GM18505 (cell line): ENCODE measurements around the gene PRKCSH.
A peak's percentile ranks its signal among the peaks of the same experiment; 100 is the strongest.
"Not testable (repeated sequence)": the region's sequence is repeated elsewhere in the genome, so short reads cannot be mapped to it uniquely, and the experiment has no call there.

Source experiments
- ATAC-seq: cut with Tn5 transposase; IDR thresholded peaks from one replicate; pipeline ENCODE4 v1.9.1; 2021; ENCODE audit not compliant: unreplicated experiment
- POLR2A ChIP-seq: IDR thresholded peaks from 4 replicates; pipeline ENCODE4 v1.6.1; 2011; ENCODE audit warnings: borderline replicate concordance; ENCODE audit not compliant: insufficient read depth, insufficient read length; ENCODE audit errors: extremely low read depth

Gene PRKCSH

DNA sequence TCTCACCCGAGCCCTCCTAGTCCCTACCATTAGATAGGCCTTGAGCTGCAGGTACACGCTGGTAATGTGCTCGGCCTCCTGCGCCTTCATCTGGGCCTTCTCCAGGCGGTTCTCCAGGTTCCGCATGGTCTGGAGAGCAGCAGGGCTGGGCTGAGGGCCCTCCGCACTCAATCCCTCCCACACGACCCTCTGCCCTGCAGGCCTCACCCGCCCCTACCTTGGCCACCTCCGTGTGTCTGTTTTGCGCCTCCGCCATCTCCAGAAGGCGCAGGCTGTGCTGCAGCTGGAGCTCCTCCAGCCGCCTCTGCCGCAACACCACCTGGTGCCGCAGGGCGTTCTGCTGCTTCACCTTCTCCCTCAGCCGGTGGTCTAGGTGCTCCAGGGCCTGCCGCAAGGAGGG is 8.8 kb upstream of the PRKCSH start:
- no peak for TF ChIP-seq POLR2A
- ATAC-seq: no peak

DNA sequence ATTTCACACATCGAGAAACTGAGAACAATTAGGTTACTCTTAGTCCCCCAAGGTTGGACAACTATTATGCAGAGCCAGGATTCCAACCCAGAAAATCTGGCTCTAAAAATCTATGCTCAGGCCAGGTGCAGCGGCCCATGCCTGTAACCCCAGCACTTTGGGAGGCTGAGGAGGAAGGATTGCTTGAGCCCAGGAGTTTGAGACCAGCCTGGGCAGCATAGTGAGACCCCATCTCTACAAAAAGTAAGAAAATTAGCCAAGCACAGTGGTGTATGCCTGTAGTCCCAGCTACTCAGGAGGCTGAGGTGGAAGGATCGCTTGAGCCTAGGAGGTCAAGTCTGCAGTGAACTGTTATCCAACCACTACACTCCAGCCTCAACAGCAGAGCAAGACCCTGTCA is 1.9 kb upstream of the PRKCSH start:
- not testable (repeated sequence) for ATAC-seq

DNA sequence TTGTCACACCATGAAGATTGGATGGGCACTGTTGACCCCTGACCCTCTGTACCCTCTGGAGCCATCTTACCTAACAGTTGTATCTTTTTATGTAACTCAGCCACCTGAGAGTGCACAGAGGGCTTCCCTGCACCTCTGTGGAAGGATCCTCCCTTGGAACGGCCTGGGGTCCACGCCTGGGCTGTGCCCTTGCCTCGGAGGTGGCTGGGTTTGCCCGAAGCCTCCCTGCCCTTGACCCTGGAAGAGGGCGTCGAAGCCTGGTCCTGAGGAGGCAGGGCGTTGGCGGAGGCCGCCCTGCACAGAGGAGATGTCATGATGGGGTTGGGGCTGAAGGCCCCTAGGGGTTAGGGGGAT is 755 bp upstream of the PRKCSH start:
- peak; percentile 18 for ATAC-seq

DNA sequence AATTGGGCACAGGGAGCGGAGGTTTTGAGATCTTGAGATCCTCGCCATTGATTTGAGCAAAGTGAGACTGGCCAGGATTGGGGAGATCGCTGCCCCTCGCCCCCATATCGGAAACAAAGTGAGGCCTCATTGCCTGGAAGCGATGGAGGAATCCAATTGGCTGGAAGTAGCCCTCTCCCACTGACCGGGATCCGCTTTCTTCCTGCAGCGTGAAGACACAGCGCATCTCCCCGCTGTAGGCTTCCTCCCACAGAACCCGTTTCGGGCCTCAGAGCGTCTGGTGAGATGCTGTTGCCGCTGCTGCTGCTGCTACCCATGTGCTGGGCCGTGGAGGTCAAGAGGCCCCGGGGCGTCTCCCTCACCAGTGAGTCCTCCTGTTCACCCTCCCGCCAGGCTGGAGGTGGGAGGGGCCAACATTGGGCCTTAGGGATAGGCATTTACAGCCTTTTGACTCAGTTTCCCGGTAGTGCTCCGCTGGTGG is 438 bp downstream of the PRKCSH start:
- ATAC-seq: no peak
- TF ChIP-seq POLR2A: no peak

More for the DNA sequence above, 755 bp upstream of the PRKCSH start:
- no peak for TF ChIP-seq POLR2A

DNA sequence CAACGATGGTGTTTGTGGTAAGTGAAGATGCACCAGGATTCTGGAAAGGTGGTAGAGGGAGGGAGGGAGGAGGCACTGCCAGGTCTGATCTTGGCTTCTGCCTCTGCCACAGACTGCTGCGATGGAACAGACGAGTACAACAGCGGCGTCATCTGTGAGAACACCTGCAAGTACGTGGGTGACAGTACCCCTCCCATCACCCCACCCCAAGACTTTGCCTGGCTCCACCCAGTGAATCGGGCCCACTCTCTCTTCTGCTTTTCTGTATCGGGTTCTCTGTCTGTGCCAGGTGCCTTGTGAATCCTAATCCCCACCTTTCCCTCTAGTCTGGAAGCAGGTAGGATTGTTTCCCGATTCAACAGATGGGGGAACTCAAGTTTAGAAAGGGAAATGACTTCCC is 2.5 kb downstream of the PRKCSH start:
- no peak for ATAC-seq
- no peak for TF ChIP-seq POLR2A

DNA sequence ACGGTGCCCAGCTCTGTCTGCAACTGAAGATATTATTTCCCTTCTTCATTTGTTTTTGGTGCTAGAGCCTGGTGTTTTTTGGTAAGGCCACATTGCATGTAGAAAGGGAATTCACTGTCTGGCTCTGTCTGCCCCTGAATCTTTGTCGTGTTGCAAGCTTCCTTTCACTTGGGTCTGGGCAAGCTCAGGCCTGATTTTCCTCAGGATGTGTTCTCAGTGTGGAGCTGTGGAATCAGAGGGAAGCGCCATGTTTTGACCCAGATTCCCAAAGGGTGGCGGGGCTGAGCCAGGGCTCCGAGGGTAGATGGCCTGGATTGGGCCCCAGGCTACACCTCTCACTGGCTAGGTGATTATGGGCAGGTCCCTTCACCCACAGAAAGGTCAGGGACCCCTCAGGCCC is 8.6 kb downstream of the PRKCSH start:
- ATAC-seq: no peak
- TF ChIP-seq POLR2A: no peak

DNA sequence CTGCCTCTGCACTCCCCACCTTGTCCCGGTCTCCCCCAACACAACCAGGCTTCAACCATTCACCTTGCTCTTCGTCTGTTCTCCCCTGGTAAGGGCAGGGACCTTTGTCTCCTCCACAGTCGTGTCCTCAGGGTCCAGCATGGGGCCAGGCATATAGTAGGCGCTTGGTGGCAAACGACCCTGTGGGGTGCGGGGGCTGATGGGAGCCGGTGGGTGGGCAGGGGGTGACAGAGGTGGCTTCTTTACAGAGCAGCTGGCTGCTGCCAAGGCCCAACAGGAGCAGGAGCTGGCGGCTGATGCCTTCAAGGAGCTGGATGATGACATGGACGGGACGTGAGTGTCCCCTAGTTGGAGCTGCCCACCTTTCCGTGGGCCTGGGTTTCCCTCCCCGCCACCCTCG is 9.7 kb downstream of the PRKCSH start:
- no peak for ATAC-seq
- no peak for TF ChIP-seq POLR2A

DNA sequence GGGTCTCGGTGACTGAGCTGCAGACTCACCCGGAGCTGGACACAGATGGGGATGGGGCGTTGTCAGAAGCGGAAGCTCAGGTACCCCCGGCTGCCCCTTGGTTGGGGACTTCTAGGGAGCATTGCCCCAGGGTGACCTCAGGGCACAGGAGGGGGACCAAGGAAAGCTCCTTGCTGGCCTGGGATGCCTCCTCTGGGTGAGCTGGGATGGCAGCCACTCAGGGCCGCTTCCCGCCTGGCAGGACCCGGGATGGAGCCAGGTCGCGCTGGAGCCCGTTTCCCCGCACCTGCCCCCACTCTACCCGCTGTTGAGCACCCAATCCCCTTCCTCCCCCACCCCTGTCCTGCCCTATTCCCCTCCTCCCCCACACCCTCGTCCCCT is 10.8 kb downstream of the PRKCSH start:
- TF ChIP-seq POLR2A: no peak
- no peak for ATAC-seq

DNA sequence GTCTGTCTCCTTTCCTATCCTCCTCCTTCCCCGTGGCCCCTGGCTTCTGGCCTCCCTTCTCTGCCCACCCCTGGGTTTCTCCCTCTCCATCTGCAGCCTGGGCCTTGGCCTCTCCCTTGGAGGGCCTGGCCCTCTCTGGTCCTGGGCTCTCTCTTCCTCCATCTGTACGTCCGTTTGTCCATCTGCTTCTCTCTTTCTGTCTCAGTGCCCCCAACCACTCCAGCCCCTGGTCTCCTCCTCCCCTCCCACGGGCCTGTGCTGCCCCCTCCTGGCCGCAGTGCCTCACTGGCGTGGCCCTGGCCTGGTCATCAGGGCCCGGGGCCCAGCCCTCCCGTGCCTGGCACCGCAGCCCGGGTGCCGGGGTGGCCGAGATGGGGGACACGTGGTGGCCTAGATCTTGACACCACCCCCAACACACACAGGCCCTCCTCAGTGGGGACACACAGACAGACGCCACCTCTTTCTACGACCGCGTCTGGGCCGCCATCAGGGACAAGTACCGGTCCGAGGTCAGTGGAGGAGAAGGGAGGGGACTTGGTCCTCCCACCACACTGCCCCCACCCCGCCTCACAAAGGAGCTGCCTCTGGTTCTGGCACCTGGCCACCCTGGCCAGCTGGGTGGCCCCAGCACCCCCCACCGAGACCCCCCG is 11.3 kb downstream of the PRKCSH start:
- ATAC-seq: no peak
- TF ChIP-seq POLR2A: no peak

DNA sequence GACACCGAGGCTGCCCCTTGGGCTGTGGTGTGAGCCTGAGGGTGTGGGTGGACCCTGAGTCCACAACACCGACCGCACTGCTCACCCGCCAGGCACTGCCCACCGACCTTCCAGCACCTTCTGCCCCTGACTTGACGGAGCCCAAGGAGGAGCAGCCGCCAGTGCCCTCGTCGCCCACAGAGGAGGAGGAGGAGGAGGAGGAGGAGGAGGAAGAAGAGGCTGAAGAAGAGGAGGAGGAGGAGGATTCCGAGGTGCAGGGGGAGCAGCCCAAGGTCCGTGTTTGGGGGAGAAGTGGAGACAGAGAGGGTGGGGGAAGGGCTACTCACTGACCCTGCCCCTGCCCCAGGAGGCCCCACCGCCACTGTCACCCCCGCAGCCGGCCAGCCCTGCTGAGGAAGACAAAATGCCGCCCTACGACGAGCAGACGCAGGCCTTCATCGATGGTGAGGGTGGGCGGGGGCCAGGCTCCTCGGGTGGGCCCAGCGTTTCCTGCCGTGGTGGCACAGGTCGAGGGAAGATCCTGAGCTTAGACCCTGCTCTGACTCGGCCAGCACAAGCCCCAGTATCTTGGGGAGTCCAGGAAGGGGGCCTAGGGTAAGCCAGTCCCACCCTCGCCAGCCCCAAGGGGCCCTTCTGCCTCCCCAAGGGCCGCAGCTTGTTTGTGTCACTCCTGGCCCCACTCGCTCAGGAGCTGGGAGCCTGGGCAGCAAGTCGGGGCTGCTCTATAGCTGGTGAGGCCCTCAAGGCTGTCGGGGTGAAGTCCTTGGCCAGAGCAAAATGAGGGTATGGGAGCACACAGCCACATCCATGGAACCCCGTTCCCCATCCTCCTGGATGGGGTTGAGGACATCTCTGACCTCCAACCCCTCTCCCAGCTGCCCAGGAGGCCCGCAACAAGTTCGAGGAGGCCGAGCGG is 12.2 kb downstream of the PRKCSH start:
- ATAC-seq: no peak

DNA sequence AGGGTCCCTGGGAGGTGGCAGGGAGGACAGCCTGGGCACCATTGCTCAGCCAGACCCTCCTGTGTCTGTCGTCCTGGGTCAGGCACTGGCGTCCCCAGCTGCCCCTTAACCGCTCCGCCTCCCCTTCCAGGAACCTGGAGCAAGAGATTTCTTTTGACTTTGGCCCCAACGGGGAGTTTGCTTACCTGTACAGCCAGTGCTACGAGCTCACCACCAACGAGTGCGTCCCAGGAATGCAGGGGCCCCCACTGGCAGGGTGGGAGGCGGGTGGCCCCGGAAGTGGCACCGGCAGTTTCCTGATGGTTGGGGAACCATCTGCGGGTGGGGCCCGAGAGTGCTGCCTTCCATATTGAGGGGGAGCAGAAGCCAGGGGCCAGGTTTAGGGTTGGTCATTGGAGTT is 13.0 kb downstream of the PRKCSH start:
- ATAC-seq: no peak
- no peak for TF ChIP-seq POLR2A

More for the DNA sequence above, 12.2 kb downstream of the PRKCSH start:
- TF ChIP-seq POLR2A: no peak

DNA sequence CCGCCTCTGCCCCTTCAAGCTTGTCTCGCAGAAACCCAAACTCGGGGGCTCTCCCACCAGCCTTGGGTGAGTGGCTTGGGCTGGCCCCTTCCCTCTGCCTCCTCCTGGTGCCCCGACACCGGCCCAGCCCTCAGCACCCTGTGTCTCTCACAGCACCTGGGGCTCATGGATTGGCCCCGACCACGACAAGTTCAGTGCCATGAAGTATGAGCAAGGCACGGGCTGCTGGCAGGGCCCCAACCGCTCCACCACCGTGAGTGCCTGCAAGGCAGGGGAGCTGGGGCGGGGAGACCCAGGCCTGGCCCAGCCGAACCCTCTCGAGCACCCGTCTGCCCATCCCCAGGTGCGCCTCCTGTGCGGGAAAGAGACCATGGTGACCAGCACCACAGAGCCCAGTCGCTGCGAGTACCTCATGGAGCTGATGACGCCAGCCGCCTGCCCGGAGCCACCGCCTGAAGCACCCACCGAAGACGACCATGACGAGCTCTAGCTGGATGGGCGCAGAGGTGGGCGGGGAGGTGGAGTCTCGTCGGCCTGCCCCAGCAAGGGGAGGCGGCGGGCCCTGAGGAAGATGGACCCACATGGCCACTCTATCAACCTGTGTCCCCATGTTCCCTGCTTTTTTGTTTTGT is 13.6 kb downstream of the PRKCSH start:
- TF ChIP-seq POLR2A: no peak
- ATAC-seq: no peak

DNA sequence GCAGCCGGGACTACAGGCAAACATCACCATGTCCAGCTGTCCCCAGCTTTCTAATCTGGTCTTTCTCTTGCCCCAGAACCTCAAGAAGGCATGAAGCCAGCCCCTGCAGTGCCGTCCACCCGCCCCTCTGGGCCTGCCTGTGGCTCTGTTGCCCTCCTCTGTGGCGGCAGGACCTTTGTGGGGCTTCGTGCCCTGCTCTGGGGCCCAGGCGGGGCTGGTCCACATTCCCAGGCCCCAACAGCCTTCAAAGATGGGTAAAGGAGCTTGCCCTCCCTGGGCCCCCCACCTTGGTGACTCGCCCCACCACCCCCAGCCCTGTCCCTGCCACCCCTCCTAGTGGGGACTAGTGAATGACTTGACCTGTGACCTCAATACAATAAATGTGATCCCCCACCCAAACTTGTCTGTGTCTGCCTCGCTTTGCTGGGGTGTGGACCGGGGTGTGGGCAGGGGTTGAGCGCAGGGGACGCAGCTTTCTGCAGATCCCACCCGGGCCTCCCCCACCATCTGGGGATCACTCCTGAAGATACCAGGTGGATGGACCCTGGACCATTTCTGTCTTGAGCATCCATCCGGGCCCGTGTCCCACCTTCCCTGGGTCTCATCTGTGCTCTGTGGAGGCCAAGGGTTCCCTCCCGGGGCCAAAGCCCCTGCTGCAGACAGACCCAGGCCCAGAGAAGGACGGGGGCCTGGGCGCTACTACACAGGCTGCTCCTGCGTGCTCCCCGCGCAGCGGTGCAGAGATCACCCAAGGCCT is 15.3 kb downstream of the PRKCSH start:
- ATAC-seq: no peak
- TF ChIP-seq POLR2A: no peak
